A673 (cell line): ENCODE results near the gene AQP6.

ENCODE experiments used
- CTCF ChIP-seq: fragments of 300-800, 200-600 bp; sonication (generic); conservative IDR thresholded peaks from 2 replicates; pipeline ENCODE4 v1.5.1; 2017; ENCODE audit warnings: low read depth, mild to moderate bottlenecking, antibody characterized with exemption, low read length, moderate library complexity, mixed read lengths
- EZH2 ChIP-seq: fragments of 200-600 bp; sonication (generic); IDR thresholded peaks from 2 replicates; pipeline ENCODE4 v1.6.1; 2017; ENCODE audit warnings: borderline replicate concordance, low read depth, mild to moderate bottlenecking, mixed read lengths, antibody characterized with exemption, low read length; ENCODE audit not compliant: poor library complexity, severe bottlenecking

- no peak for TF ChIP-seq CTCF
- TF ChIP-seq EZH2 = no peak
Observed at GRCh38 chr12:49950273-49951251, 22.2 kb upstream of the AQP6 start, which contains the start of gene AQP2.
